Activated naive CD8-positive, alpha-beta T cell treated with anti-CD3 and anti-CD28 coated beads, Interleukin-2, amount 50 U/mL, for 24 hours (primary cell): ENCODE data around the gene AFTPH.
A peak's percentile ranks its signal among the peaks of the same experiment; 100 is the strongest.
"Not testable (repeated sequence)": the region's sequence is repeated elsewhere in the genome, so short reads cannot be mapped to it uniquely, and the experiment has no call there.

Source experiments
- ATAC-seq: fragments of 150-1000 bp; cut with Tn5 transposase; one replicate; pipeline ENCODE4 v1.10.0; 2021
- DNase-seq: peaks from one replicate; pipeline ENCODE4 v3.0.0; 2021
- H3K27ac Mint-ChIP-seq: one replicate; pipeline ENCODE4 v1.8.0; 2021; ENCODE audit warnings: mild to moderate bottlenecking, mixed read lengths
- H3K27me3 Mint-ChIP-seq: one replicate; pipeline ENCODE4 v1.8.0; 2021; ENCODE audit warnings: mixed read lengths
- H3K36me3 Mint-ChIP-seq: one replicate; pipeline ENCODE4 v1.8.0; 2021; ENCODE audit warnings: low read depth, mixed read lengths
- H3K4me1 Mint-ChIP-seq: one replicate; pipeline ENCODE4 v1.8.0; 2021; ENCODE audit warnings: mixed read lengths
- H3K4me3 Mint-ChIP-seq: one replicate; pipeline ENCODE4 v1.8.0; 2021; ENCODE audit warnings: mild to moderate bottlenecking, moderate library complexity, mixed read lengths
- H3K9me3 Mint-ChIP-seq: one replicate; pipeline ENCODE4 v1.8.0; 2021; ENCODE audit warnings: mixed read lengths

Gene AFTPH

DNA sequence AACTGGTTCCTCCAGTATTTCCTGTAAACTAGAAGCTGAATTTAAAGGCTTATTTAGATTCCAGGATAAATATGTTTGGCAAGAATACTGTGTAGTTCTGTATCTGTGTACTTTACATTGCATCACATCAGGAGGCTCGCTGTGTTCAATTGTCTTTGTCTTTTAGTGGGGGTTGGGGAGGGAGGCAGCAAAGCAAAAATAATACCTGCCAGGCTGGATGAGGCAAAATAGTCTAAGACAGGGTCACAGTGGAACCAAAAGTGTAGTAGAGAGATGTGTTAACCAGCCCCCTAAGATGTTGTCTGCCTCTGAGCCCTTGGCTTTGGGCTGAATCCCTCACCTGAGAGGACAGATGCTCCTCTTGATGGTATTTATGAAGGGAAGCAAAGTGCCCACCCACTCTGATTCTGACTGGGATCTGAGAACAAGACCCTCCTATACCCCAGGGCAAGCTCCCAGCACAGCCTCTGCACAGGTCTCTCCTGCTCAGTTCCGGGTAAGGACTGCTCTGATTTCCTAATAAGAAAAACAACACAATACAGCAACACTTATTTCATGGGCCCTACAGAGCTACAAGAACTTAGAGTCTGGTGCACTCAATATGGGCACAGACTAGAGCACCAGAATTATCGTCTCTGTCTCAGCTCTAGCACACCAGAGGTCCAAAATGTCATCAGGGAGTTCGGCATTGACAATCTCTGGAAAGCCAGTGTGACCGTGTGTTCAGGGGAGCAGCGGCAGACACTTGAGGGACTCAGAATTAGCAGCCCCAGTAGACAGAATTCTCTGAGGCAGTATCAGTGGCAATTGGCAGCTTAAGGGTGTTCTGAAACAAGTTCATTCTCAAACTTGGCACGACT, 7.2 kb upstream of the AFTPH start:
- peaks cover 4% of the 10 kb centered on the region for H3K27me3 Mint-ChIP-seq
- H3K36me3 Mint-ChIP-seq, result no peaks in the 10 kb centered on the region
- no peak for ATAC-seq
- no peak for DNase-seq
- no peaks in the 10 kb centered on the region for H3K4me1 Mint-ChIP-seq
- H3K4me3 Mint-ChIP-seq, result no peak overlapping the region
- H3K9me3 Mint-ChIP-seq, result no peaks in the 10 kb centered on the region
- no peak overlapping the region for H3K27ac Mint-ChIP-seq

- Mint-ChIP-seq H3K27me3 (peaks cover 4% of the 10 kb centered on the region), H3K9me3 (no peaks in the 10 kb centered on the region), H3K4me3 (no peak overlapping the region), H3K36me3 (no peaks in the 10 kb centered on the region), H3K4me1 (peaks cover 2% of the 10 kb centered on the region), H3K27ac (no peak overlapping the region)
- ATAC-seq (no peak), DNase-seq (no peak)
Measured at GRCh38 chr2:64517511-64517884, 6.6 kb upstream of the AFTPH start.

DNA sequence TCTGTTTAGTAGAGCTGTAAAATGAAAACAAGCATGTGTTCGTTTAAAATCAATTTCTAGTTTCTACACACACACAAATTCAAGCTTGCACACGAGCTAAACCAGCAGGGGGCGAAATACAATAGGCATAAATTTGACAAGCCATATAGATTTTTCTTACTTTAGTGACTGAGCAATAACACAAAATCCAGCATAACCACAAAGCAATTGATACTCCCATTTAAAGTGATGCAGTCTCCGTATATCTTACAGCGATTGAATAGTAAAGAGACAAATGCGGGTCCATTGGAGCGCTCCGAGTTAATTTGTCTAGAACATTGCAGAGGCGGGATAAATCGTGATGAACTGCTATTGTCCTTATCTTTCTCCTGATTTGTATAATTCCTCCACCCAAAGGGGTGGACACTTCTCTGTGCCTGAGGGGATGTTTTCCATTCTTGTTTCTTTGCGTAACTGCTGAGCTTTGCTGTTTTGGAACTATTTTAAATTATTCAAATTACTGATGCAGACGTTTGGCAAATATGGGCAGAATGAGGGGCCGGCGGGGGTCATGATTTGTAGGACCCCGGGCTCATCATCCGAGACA, 1.2 kb upstream of the AFTPH start:
- peaks cover 39% of the 10 kb centered on the region for H3K4me1 Mint-ChIP-seq
- no peak for ATAC-seq

DNA sequence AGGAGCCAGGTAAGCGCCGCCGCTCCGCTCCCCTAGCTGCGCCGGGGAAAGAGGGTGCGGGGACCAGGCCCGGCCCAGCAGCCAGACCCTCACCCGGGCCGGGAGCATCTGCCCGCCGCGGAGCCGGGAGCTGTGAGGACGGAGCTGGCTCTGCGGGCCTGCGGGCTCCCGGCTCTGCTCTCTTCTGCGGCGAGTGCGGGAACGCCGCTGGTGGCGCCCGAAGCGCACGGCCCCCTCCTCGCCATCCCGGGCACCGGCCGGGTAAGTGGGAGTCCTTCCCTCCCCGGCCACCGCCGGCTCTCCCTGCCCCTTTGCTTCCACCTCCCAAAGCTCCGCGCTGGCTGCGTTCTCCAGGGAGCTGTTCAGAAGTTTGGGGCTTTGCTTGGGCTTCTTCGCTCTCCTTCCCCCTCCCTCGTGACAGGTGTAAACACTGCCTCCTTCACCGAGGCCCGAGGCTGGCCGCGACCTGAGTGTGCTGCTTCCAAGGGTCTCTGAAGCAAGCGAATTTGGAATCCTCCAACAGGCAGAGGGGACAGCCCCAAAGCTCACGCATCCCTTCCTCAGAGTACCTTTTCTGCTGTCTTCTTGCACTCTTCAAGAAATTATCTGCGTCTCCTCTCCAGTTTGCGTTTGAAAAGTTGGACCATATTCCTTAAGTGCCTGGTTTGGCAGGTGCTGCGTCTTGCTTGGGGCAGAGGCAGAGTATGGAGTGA, 632 bp downstream of the AFTPH start:
- Mint-ChIP-seq H3K27me3 (peaks cover 2% of the 10 kb centered on the region), H3K9me3 (no peaks in the 10 kb centered on the region), H3K4me3 (peak overlapping the region; percentile 99), H3K4me1 (peaks cover 50% of the 10 kb centered on the region), H3K27ac (peak overlapping the region; percentile 100), H3K36me3 (peaks cover 10% of the 10 kb centered on the region)
- DNase-seq (peak; percentile 56), ATAC-seq (peak; percentile 20)

More for the DNA sequence above, 1.2 kb upstream of the AFTPH start:
- peak overlapping the region; percentile 97 for H3K27ac Mint-ChIP-seq
- H3K36me3 Mint-ChIP-seq, result peaks cover 10% of the 10 kb centered on the region
- H3K27me3 Mint-ChIP-seq, result peaks cover 2% of the 10 kb centered on the region
- H3K4me3 Mint-ChIP-seq, result peak overlapping the region; percentile 99
- H3K9me3 Mint-ChIP-seq, result no peaks in the 10 kb centered on the region
- peak; percentile 70 for DNase-seq

- Mint-ChIP-seq H3K9me3 (no peaks in the 10 kb centered on the region), H3K27me3 (peaks cover 2% of the 10 kb centered on the region), H3K36me3 (peaks cover 11% of the 10 kb centered on the region), H3K27ac (peak overlapping the region; percentile 100), H3K4me3 (peak overlapping the region; percentile 99), H3K4me1 (peaks cover 53% of the 10 kb centered on the region)
- DNase-seq (peak; percentile 41), ATAC-seq (no peak)
Measured at GRCh38 chr2:64525317-64525613, 1.1 kb downstream of the AFTPH start.

GRCh38 chr2:64526034-64526433, 1.9 kb downstream of the AFTPH start:
- H3K27ac Mint-ChIP-seq, result peak overlapping the region; percentile 100
- peaks cover 13% of the 10 kb centered on the region for H3K36me3 Mint-ChIP-seq
- no peak for DNase-seq
- ATAC-seq, result no peak
- peaks cover 2% of the 10 kb centered on the region for H3K27me3 Mint-ChIP-seq
- no peaks in the 10 kb centered on the region for H3K9me3 Mint-ChIP-seq
- peak overlapping the region; percentile 99 for H3K4me3 Mint-ChIP-seq
- H3K4me1 Mint-ChIP-seq, result peaks cover 58% of the 10 kb centered on the region

- not testable (repeated sequence) for H3K27ac Mint-ChIP-seq, H3K4me3 Mint-ChIP-seq, H3K9me3 Mint-ChIP-seq, ATAC-seq, H3K27me3 Mint-ChIP-seq, H3K36me3 Mint-ChIP-seq, DNase-seq
- H3K4me1 Mint-ChIP-seq, result peaks cover 76% of the 10 kb centered on the region
Measured at GRCh38 chr2:64530946-64531345, 6.8 kb downstream of the AFTPH start.

DNA sequence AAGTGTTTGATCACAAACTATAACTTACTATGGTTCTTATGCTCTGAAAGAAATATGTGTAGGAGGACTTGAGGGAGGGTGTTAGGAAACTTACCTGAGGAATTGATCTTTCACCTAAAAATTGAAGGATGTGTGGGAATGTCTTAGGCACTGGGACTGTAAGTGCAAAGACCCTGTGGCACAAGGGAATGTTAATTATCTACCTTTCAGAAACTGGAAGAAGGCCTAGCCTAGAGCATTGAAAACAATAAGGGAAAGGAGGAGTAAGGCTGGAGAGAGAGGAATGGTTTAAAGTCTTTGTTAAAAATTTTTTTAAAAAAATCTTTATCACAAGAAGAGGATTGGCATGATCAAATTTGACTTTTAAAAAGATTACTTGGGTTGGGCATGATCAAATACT, 7.9 kb downstream of the AFTPH start:
- H3K9me3 Mint-ChIP-seq, result no peaks in the 10 kb centered on the region
- H3K36me3 Mint-ChIP-seq, result peaks cover 9% of the 10 kb centered on the region
- peaks cover 72% of the 10 kb centered on the region for H3K4me1 Mint-ChIP-seq
- no peak for ATAC-seq
- no peaks in the 10 kb centered on the region for H3K27me3 Mint-ChIP-seq
- no peak overlapping the region for H3K27ac Mint-ChIP-seq
- no peak overlapping the region for H3K4me3 Mint-ChIP-seq
- no peak for DNase-seq

DNA sequence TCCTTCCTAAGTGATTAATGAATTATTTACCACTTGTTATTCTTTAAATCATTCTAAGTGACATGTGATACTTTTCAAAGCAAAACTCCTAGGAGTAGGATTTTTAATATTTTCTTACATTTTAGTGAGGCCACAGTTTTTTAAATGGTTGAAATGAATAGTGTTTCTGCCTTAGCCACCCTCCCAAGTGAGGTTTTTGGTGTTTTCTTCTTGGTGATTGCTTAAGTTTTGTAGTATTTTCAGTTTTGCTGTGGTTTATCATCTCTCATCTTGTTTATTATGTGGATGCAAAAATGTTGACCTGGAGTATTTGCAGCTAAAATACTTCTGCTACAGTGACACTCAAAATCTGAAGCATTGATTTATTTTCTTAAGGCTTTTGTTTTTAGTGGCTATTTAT, 9.8 kb downstream of the AFTPH start:
- Mint-ChIP-seq H3K27me3 (no peaks in the 10 kb centered on the region), H3K27ac (no peak overlapping the region), H3K4me3 (no peak overlapping the region), H3K9me3 (no peaks in the 10 kb centered on the region), H3K4me1 (peaks cover 71% of the 10 kb centered on the region), H3K36me3 (peaks cover 7% of the 10 kb centered on the region)
- ATAC-seq, result no peak
- no peak for DNase-seq

DNA sequence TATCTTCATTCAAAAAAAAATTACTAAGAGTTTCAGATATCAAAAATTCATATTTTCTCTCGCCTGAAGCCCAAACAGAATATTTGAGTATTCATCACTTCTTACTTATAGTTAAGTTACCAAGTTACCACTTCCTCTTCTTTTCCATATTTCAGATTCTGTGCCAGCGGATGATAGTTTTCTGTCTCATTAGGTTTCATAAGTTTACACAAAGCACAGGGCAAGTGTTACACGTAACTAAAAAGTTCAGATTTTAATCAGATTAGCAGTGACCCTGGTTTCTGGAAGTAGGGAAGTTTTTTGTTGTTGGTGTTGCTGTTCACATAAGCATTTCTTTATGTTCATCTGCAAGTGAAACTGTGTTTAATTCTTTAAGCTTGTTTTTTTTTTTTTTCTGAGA, 10.2 kb downstream of the AFTPH start:
- H3K27me3 Mint-ChIP-seq, result no peaks in the 10 kb centered on the region
- DNase-seq (no peak), ATAC-seq (peak; percentile 54)
- H3K9me3 Mint-ChIP-seq, result no peaks in the 10 kb centered on the region
- H3K4me3 Mint-ChIP-seq, result peak overlapping the region; percentile 14
- peaks cover 72% of the 10 kb centered on the region for H3K4me1 Mint-ChIP-seq
- peak overlapping the region; percentile 47 for H3K27ac Mint-ChIP-seq
- peaks cover 7% of the 10 kb centered on the region for H3K36me3 Mint-ChIP-seq

DNA sequence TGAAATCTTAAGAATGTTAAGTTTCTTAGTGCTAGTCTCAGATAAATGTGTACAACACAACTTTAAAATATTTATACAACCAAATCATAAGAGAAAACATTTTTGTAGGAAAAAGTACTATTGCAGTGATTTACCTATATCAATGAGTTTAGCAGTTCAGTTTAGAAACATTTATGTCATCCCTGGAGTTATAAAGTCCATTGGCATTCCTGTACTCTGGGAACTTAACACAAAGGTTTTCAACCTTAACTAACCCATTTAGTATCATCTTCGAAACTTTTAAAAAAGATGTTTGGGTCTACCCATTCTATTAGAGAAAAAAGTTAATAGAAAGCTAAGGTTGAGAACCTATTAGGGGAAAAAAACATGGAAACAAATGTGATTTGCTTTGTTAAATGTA, 10.9 kb downstream of the AFTPH start:
- H3K4me1 Mint-ChIP-seq, result peaks cover 79% of the 10 kb centered on the region
- DNase-seq, result no peak
- no peak overlapping the region for H3K4me3 Mint-ChIP-seq
- ATAC-seq, result no peak
- peaks cover 9% of the 10 kb centered on the region for H3K36me3 Mint-ChIP-seq
- H3K9me3 Mint-ChIP-seq, result no peaks in the 10 kb centered on the region
- no peak overlapping the region for H3K27ac Mint-ChIP-seq
- no peaks in the 10 kb centered on the region for H3K27me3 Mint-ChIP-seq

GRCh38 chr2:64537991-64538390, 13.9 kb downstream of the AFTPH start:
- no peak for ATAC-seq
- no peak for DNase-seq
- Mint-ChIP-seq H3K27me3 (no peaks in the 10 kb centered on the region), H3K4me1 (peaks cover 84% of the 10 kb centered on the region), H3K27ac (no peak overlapping the region), H3K4me3 (no peak overlapping the region), H3K9me3 (no peaks in the 10 kb centered on the region), H3K36me3 (peaks cover 6% of the 10 kb centered on the region)

- Mint-ChIP-seq H3K9me3 (no peaks in the 10 kb centered on the region), H3K36me3 (peaks cover 6% of the 10 kb centered on the region), H3K4me3 (no peak overlapping the region), H3K4me1 (peaks cover 84% of the 10 kb centered on the region), H3K27ac (no peak overlapping the region), H3K27me3 (no peaks in the 10 kb centered on the region)
- ATAC-seq (peak; percentile 58), DNase-seq (no peak)
Measured at GRCh38 chr2:64538764-64539433, 14.8 kb downstream of the AFTPH start.

DNA sequence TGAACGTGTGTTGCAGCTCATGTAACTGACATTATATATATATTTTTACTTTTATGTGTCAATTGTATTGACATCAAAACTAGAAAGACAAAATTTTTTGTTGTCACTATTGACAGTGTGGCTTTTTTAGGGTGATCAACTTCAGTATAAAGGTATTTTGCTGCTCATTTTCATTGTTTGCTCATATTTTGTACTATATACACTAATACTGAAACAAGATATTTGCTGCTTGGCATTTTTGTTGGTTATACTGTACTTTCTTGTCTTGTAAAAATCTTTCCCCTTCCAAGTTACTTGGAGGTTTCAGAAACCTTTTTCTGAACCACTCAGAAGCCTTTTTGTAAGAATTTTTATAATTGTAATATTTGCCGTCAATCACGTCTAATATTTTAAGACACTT, 16.5 kb downstream of the AFTPH start:
- Mint-ChIP-seq H3K9me3 (no peaks in the 10 kb centered on the region), H3K4me1 (peaks cover 75% of the 10 kb centered on the region), H3K4me3 (no peak overlapping the region), H3K36me3 (peaks cover 8% of the 10 kb centered on the region), H3K27me3 (no peaks in the 10 kb centered on the region), H3K27ac (no peak overlapping the region)
- ATAC-seq (no peak), DNase-seq (no peak)
